B cell (primary cell): Measurements from ENCODE around the gene PRDX3. TPM values are rescaled to one million over a fixed set of nuclear protein-coding genes. Genes with fewer than 3 reads are reported as not detected.

Experiments
- ATAC-seq: fragments of 200-7000 bp; cut with Tn5 transposase; one replicate; pipeline ENCODE4 v1.10.0; 2021; ENCODE audit warnings: low read depth, mild to moderate bottlenecking, moderate number of reproducible peaks, moderate library complexity
- CTCF ChIA-PET: fragments of 350-600 bp; sonication (Branson Sonifier 250); formaldehyde crosslinking; loops from one replicate; lab custom pipeline; 2021; ENCODE audit warnings: antibody characterized with exemption, inconsistent platforms; lab: Charles Lee
- POLR2A ChIA-PET: fragments of 350-600 bp; sonication (Branson Sonifier 250); formaldehyde crosslinking; loops from one replicate; lab custom pipeline; 2021; ENCODE audit warnings: antibody characterized with exemption; lab: Charles Lee
- DNase-seq: peaks from one replicate; pipeline ENCODE4 v3.0.0; 2013
- H2AFZ ChIP-seq: 2 replicates; pipeline ENCODE4 v1.6.1; 2012; ENCODE audit warnings: mild to moderate bottlenecking, low read depth, low read length; ENCODE audit not compliant: insufficient read depth, poor library complexity, severe bottlenecking
- H3K27ac ChIP-seq, 2 donors: 1 replicate in 1 of 2; 2 replicates in 1 of 2; pipeline ENCODE4 v1.5.1; 2012 to 2013; ENCODE audit warnings: low read length in 2 of 2, mild to moderate bottlenecking in 2 of 2, moderate library complexity in 1 of 2
- H3K27me3 ChIP-seq, 4 experiments: fragments of 200-600 bp in 1 of 4; sonication (generic) in 1 of 4; replicated peaks in 1 of 4; 1 replicate in 2 of 4; 2 replicates in 2 of 4; pipeline versions ENCODE4 v1.6.1 to v1.7.0; 2013 to 2016; ENCODE audit warnings: low read length in 3 of 4, mild to moderate bottlenecking in 2 of 4, mixed read lengths in 1 of 4, moderate library complexity in 1 of 4; ENCODE audit not compliant: insufficient read depth in 4 of 4, control insufficient read depth in 3 of 4; ENCODE audit errors: control extremely low read depth in 1 of 4
- H3K36me3 ChIP-seq, 2 experiments: replicated peaks in 1 of 2; 1 replicate in 1 of 2; 2 replicates in 1 of 2; pipeline versions ENCODE4 v1.6.1 to v1.7.1; 2013; ENCODE audit warnings: low read length in 1 of 2; ENCODE audit not compliant: insufficient read depth in 2 of 2, control insufficient read depth in 1 of 2; ENCODE audit errors: control extremely low read depth in 1 of 2, extremely low read depth in 1 of 2
- H3K4me1 ChIP-seq, 2 donors: fragments of 200-600 bp in 1 of 2; sonication (generic) in 1 of 2; 1 replicate in 1 of 2; 2 replicates in 1 of 2; pipeline versions ENCODE4 v1.5.1 to v1.6.1; 2013 to 2017; ENCODE audit warnings: low read length in 2 of 2; ENCODE audit not compliant: control insufficient read depth in 2 of 2, insufficient read depth in 2 of 2
- H3K4me2 ChIP-seq: replicated peaks from 2 replicates; pipeline ENCODE3; 2012; ENCODE audit warnings: mild to moderate bottlenecking, low read depth, low read length; ENCODE audit not compliant: poor library complexity, severe bottlenecking
- H3K4me3 ChIP-seq, 5 experiments: fragments of 200-600 bp in 1 of 5; sonication (generic) in 1 of 5; 1 replicate in 3 of 5; 2 replicates in 2 of 5; pipeline versions ENCODE4 v1.5.1 to v1.7.0; 2011 to 2016; ENCODE audit warnings: low read length in 4 of 5, mild to moderate bottlenecking in 4 of 5, low read depth in 2 of 5, control low read depth in 1 of 5, moderate library complexity in 1 of 5; ENCODE audit not compliant: insufficient read depth in 1 of 5; ENCODE audit errors: control extremely low read depth in 1 of 5, extremely low read depth in 1 of 5
- H3K79me2 ChIP-seq: fragments of 200-600 bp; sonication (generic); one replicate; pipeline ENCODE4 v1.6.0; 2016; ENCODE audit warnings: low read length; ENCODE audit not compliant: control insufficient read depth, insufficient read depth
- H3K9ac ChIP-seq: fragments of 200-600 bp; sonication (generic); 2 replicates; pipeline ENCODE4 v1.6.1; 2017; ENCODE audit warnings: mild to moderate bottlenecking, low read length, moderate library complexity
- H3K9me3 ChIP-seq, 3 donors: one replicate each; pipeline versions ENCODE4 v1.6.1 to v1.7.1; 2013; ENCODE audit warnings: low read length in 2 of 3; ENCODE audit not compliant: control insufficient read depth in 2 of 3, insufficient read depth in 1 of 3; ENCODE audit errors: control extremely low read depth in 1 of 3
- H4K20me1 ChIP-seq: 2 replicates; pipeline ENCODE4 v1.6.0; 2012; ENCODE audit warnings: mild to moderate bottlenecking, low read length; ENCODE audit not compliant: insufficient read depth, control insufficient read depth, poor library complexity, severe bottlenecking
- H3K27ac Mint-ChIP-seq: one replicate; pipeline ENCODE4 v1.8.0; 2021; ENCODE audit warnings: mixed read lengths
- H3K27me3 Mint-ChIP-seq: one replicate; pipeline ENCODE4 v1.8.0; 2021; ENCODE audit warnings: mixed read lengths
- H3K4me1 Mint-ChIP-seq: one replicate; pipeline ENCODE4 v1.8.0; 2021; ENCODE audit warnings: mixed read lengths
- H3K4me3 Mint-ChIP-seq: one replicate; pipeline ENCODE4 v1.8.0; 2021; ENCODE audit warnings: mixed read lengths
- H3K9me3 Mint-ChIP-seq: one replicate; pipeline ENCODE4 v1.8.0; 2022; ENCODE audit warnings: mixed read lengths; ENCODE audit not compliant: insufficient read depth
- CTCF ChIP-seq: fragments of 200-600 bp; IDR thresholded peaks from one replicate; pipeline ENCODE4 v1.8.0; 2022; ENCODE audit warnings: antibody characterized with exemption, mild to moderate bottlenecking
- EZH2 ChIP-seq: IDR thresholded peaks from 2 replicates; pipeline ENCODE4 v1.6.1; 2012; ENCODE audit warnings: borderline replicate concordance, low read depth, mild to moderate bottlenecking, moderate library complexity, low read length; ENCODE audit not compliant: insufficient read depth, poor library complexity, severe bottlenecking
- WGBS: methylation state at CpG from one replicate; pipeline ENCODE4 v1.1.5; 2013; ENCODE audit warnings: missing lambda C conversion rate; ENCODE audit not compliant: insufficient coverage; 5-methylcytosine and 5-hydroxymethylcytosine counted together
- intact Hi-C: fragments of 100-400 bp; cut with micrococcal nuclease; formaldehyde crosslinking; loops from one replicate; pipeline ENCODE4 v1.10.0; 2022
- polyA plus RNA-seq: library from polyadenylated mRNA; depleted of rRNA; stranded (reverse); fragments of >200 nt; gene quantifications from 2 replicates; pipeline ENCODE4 v1.2.3, GENCODE V29; 2012
- total RNA-seq, 2 donors: library from RNA; stranded (reverse); fragments of 120-200 nt in 1 of 2; gene quantifications; 1 replicate in 1 of 2; 2 replicates in 1 of 2; pipeline versions ENCODE4 v1.2.3 to v1.2.4, GENCODE V29; 2013 to 2022

The PRDX3 gene
- total and polyA plus RNA-seq, 2 donors (not counting 1 experiment from before 2014, with no cell fraction given): 18.0 to 36.3 TPM

GRCh38 chr10:119201233-119201632 lies 22.6 kb upstream of the PRDX3 start:
- no peak for ATAC-seq
- Histone ChIP-seq H3K9me3 (no peaks in the 10 kb centered on the region), H4K20me1 (no peaks in the 10 kb centered on the region), H3K36me3 (no peaks in the 10 kb centered on the region), H3K4me2 (no peak overlapping the region), H3K4me3 (no peak overlapping the region), H2AFZ (no peak overlapping the region), H3K9ac (no peak overlapping the region), H3K79me2 (no peaks in the 10 kb centered on the region), H3K27ac (no peak overlapping the region), H3K27me3 (peaks cover 0 to 8% (median 6%) of the 10 kb centered on the region in 4 experiments), H3K4me1 (peaks cover 5 to 10% of the 10 kb centered on the region in 2 donors)
- no peaks in the 10 kb centered on the region for H3K9me3 Mint-ChIP-seq
- ChIA-PET POLR2A (no interaction called here), CTCF (interaction anchor here (2.5 to 8.5 kb wide), 5 partner anchors 9 to 288 kb away, joined by 9 to 144 read pairs (median 80); no protein-coding TSS in a partner anchor)
- no peak for DNase-seq
- peaks cover 8% of the 10 kb centered on the region for H3K4me1 Mint-ChIP-seq
- WGBS: no CpG with 5 or more reads among the region's 1 CpG
- intact Hi-C loops: no loop called here
- TF ChIP-seq EZH2: no peak
- TF ChIP-seq CTCF: no peak
- no peak overlapping the region for H3K27ac Mint-ChIP-seq
- peaks cover 9% of the 10 kb centered on the region for H3K27me3 Mint-ChIP-seq
- H3K4me3 Mint-ChIP-seq: no peak overlapping the region

GRCh38 chr10:119199231-119199992 lies 20.8 kb upstream of the PRDX3 start:
- no peak overlapping the region for H2AFZ ChIP-seq
- no peak overlapping the region for H3K27ac Mint-ChIP-seq

More at GRCh38 chr10:119199231-119199992, 20.8 kb upstream of the PRDX3 start:
- Mint-ChIP-seq H3K9me3 (no peaks in the 10 kb centered on the region), H3K4me1 (peaks cover 4% of the 10 kb centered on the region), H3K4me3 (no peak overlapping the region), H3K27me3 (peaks cover 9% of the 10 kb centered on the region)
- Histone ChIP-seq H3K9ac (no peak overlapping the region), H3K4me3 (no peak overlapping the region), H3K27ac (no peak overlapping the region), H3K79me2 (no peaks in the 10 kb centered on the region), H3K9me3 (no peaks in the 10 kb centered on the region), H4K20me1 (no peaks in the 10 kb centered on the region), H3K4me2 (no peak overlapping the region), H3K27me3 (peaks cover 0 to 8% (median 6%) of the 10 kb centered on the region in 4 experiments), H3K4me1 (peaks cover 0 to 3% of the 10 kb centered on the region in 2 donors), H3K36me3 (no peaks in the 10 kb centered on the region)
- CTCF ChIA-PET: interaction anchor here (0.6 to 8.5 kb wide), 40 partner anchors 7 to 661 kb away, joined by 3 to 144 read pairs (median 4); partner anchors contain the start of genes GRK5, PRDX3 and RGS10
- POLR2A ChIA-PET: interaction anchor here (0.7 kb wide), 1 partner anchor 243 kb away, joined by 3 read pairs; no protein-coding TSS in a partner anchor
- WGBS: 87% methylated on average over 3 of the region's 9 CpGs
- intact Hi-C loops: loop anchor here (1.0 to 2.0 kb wide), 4 partner anchors 217 to 344 kb away; no protein-coding TSS in a partner anchor
- TF ChIP-seq CTCF (peak; percentile 52), EZH2 (no peak)
- DNase-seq (peak; percentile 68), ATAC-seq (peak; percentile 84)
